H9 (cell line): ENCODE data around the gene ABHD4. TPM values are rescaled to one million over a fixed set of nuclear protein-coding genes. Genes with fewer than 3 reads are reported as not detected.

Experiments
- DNase-seq: peaks from one replicate; pipeline ENCODE4 v3.0.0-alpha.2; 2017
- H2AFZ ChIP-seq: one replicate; pipeline ENCODE4 v1.6.1; 2013; ENCODE audit warnings: mild to moderate bottlenecking, low read length, control low read depth, moderate library complexity
- H2AK5ac ChIP-seq: 2 replicates; pipeline ENCODE4 v1.6.1; 2013; ENCODE audit warnings: low read length, control low read depth, mixed read lengths; ENCODE audit not compliant: insufficient read length
- H2BK120ac ChIP-seq: one replicate; pipeline ENCODE4 v1.6.1; 2013; ENCODE audit warnings: low read depth, mild to moderate bottlenecking, low read length, control low read depth, inconsistent platforms; ENCODE audit not compliant: poor library complexity, severe bottlenecking
- H2BK12ac ChIP-seq: 2 replicates; pipeline ENCODE4 v1.6.1; 2013; ENCODE audit warnings: low read length, control low read depth, mixed read lengths, low read depth; ENCODE audit not compliant: insufficient read length
- H2BK15ac ChIP-seq: 2 replicates; pipeline ENCODE4 v1.6.1; 2013; ENCODE audit warnings: low read depth, low read length, control low read depth
- H2BK20ac ChIP-seq: one replicate; pipeline ENCODE4 v1.6.1; 2013; ENCODE audit warnings: low read depth, mild to moderate bottlenecking, low read length, control low read depth, inconsistent platforms; ENCODE audit not compliant: poor library complexity, severe bottlenecking
- H2BK5ac ChIP-seq: 2 replicates; pipeline ENCODE4 v1.6.1; 2013; ENCODE audit warnings: low read length, control low read depth, mixed read lengths; ENCODE audit not compliant: insufficient read length
- H3K14ac ChIP-seq: 2 replicates; pipeline ENCODE4 v1.6.1; 2013; ENCODE audit warnings: low read length, control low read depth; ENCODE audit not compliant: insufficient read depth
- H3K18ac ChIP-seq: 2 replicates; pipeline ENCODE4 v1.6.1; 2013; ENCODE audit warnings: low read depth, mild to moderate bottlenecking, mixed read lengths, low read length, control low read depth; ENCODE audit not compliant: insufficient read length
- H3K23ac ChIP-seq: 2 replicates; pipeline ENCODE4 v1.6.1; 2013; ENCODE audit warnings: low read length, control low read depth, mixed read lengths, low read depth; ENCODE audit not compliant: insufficient read length
- H3K23me2 ChIP-seq: 2 replicates; pipeline ENCODE4 v1.6.1; 2013; ENCODE audit warnings: low read depth, mild to moderate bottlenecking, mixed read lengths, low read length, control low read depth; ENCODE audit not compliant: insufficient read length, poor library complexity, severe bottlenecking
- H3K27ac ChIP-seq: 2 replicates; pipeline ENCODE4 v1.5.1; 2013; ENCODE audit warnings: low read length, control low read depth, mixed read lengths, low read depth; ENCODE audit not compliant: insufficient read length
- H3K27me3 ChIP-seq: 2 replicates; pipeline ENCODE4 v1.6.1; 2013; ENCODE audit warnings: low read length, control low read depth, inconsistent platforms; ENCODE audit not compliant: insufficient read depth
- H3K4ac ChIP-seq: 2 replicates; pipeline ENCODE4 v1.6.1; 2013; ENCODE audit warnings: low read depth, mild to moderate bottlenecking, control low read depth, inconsistent platforms, low read length, moderate library complexity
- H3K4me1 ChIP-seq: 2 replicates; pipeline ENCODE4 v1.6.1; 2013; ENCODE audit warnings: low read length, control low read depth, inconsistent platforms; ENCODE audit not compliant: insufficient read depth
- H3K4me2 ChIP-seq: 2 replicates; pipeline ENCODE4 v1.6.1; 2013; ENCODE audit warnings: low read length, control low read depth, mixed read lengths; ENCODE audit not compliant: insufficient read length, insufficient read depth
- H3K56ac ChIP-seq: 2 replicates; pipeline ENCODE4 v1.6.1; 2013; ENCODE audit warnings: low read depth, mild to moderate bottlenecking, mixed read lengths, low read length, control low read depth; ENCODE audit not compliant: insufficient read length
- H3K79me1 ChIP-seq: 2 replicates; pipeline ENCODE4 v1.6.1; 2013; ENCODE audit warnings: low read depth, mild to moderate bottlenecking, moderate library complexity, low read length, control low read depth, inconsistent platforms; ENCODE audit not compliant: insufficient read depth, poor library complexity, severe bottlenecking
- H3K79me2 ChIP-seq: 2 replicates; pipeline ENCODE4 v1.6.1; 2013; ENCODE audit warnings: low read length, control low read depth, inconsistent platforms; ENCODE audit not compliant: insufficient read depth
- H3K9ac ChIP-seq: 2 replicates; pipeline ENCODE4 v1.6.1; 2013; ENCODE audit warnings: low read length, control low read depth, mixed read lengths; ENCODE audit not compliant: insufficient read length; ENCODE audit errors: extremely low read depth
- H3K9me3 ChIP-seq: one replicate; pipeline ENCODE4 v1.6.1; 2013; ENCODE audit warnings: low read depth, low read length, inconsistent platforms; ENCODE audit not compliant: control insufficient read depth
- H3T11ph ChIP-seq: one replicate; pipeline ENCODE4 v1.6.1; 2013; ENCODE audit warnings: mild to moderate bottlenecking, low read length, control low read depth, inconsistent platforms
- H4K20me1 ChIP-seq: one replicate; pipeline ENCODE4 v1.6.1; 2013; ENCODE audit not compliant: control insufficient read depth, insufficient read length, insufficient read depth
- H4K5ac ChIP-seq: 2 replicates; pipeline ENCODE4 v1.6.1; 2013; ENCODE audit warnings: low read depth, mild to moderate bottlenecking, mixed read lengths, low read length, control low read depth; ENCODE audit not compliant: insufficient read length
- H4K8ac ChIP-seq: replicated peaks from 2 replicates; pipeline ENCODE4 v1.6.1; 2013; ENCODE audit warnings: low read length, control low read depth, mixed read lengths, low read depth; ENCODE audit not compliant: insufficient read length
- H4K91ac ChIP-seq: 2 replicates; pipeline ENCODE4 v1.6.1; 2013; ENCODE audit warnings: low read depth, mild to moderate bottlenecking, moderate library complexity, mixed read lengths, low read length, control low read depth; ENCODE audit not compliant: insufficient read length
- H3K27ac Mint-ChIP-seq, 3 experiments: 2 replicates in 2 of 3; 3 replicates in 1 of 3; pipeline ENCODE4 v1.8.0; 2020 to 2021; ENCODE audit warnings: mixed read lengths in 3 of 3, mild to moderate bottlenecking in 1 of 3, moderate library complexity in 1 of 3
- H3K27me3 Mint-ChIP-seq: 2 replicates; pipeline ENCODE4 v1.8.0; 2021; ENCODE audit warnings: low read depth, mild to moderate bottlenecking, moderate library complexity, mixed read lengths
- H3K36me3 Mint-ChIP-seq, 3 experiments: 2 replicates in 2 of 3; 3 replicates in 1 of 3; pipeline ENCODE4 v1.8.0; 2020 to 2021; ENCODE audit warnings: low read depth in 3 of 3, mixed read lengths in 3 of 3; ENCODE audit not compliant: insufficient read depth in 1 of 3
- H3K4me1 Mint-ChIP-seq, 2 experiments: 2 replicates each; pipeline ENCODE4 v1.8.0; 2020; ENCODE audit warnings: mixed read lengths in 2 of 2
- H3K4me3 Mint-ChIP-seq, 2 experiments: 2 replicates in 1 of 2; 3 replicates in 1 of 2; pipeline ENCODE4 v1.8.0; 2020 to 2021; ENCODE audit warnings: mild to moderate bottlenecking in 2 of 2, mixed read lengths in 2 of 2, moderate library complexity in 1 of 2
- H3K9me3 Mint-ChIP-seq, 2 experiments: 2 replicates in 1 of 2; 3 replicates in 1 of 2; pipeline ENCODE4 v1.8.0; 2020; ENCODE audit warnings: mild to moderate bottlenecking in 2 of 2, mixed read lengths in 2 of 2, moderate library complexity in 1 of 2
- WGBS: extraction: QIAGEN DNeasy Blood & Tissue Kit; methylation state at CpG from one replicate; pipeline ENCODE4 v1.1.7; 2013; ENCODE audit warnings: missing lambda C conversion rate, low lambda C conversion rate, mixed read lengths; ENCODE audit not compliant: insufficient read length; ENCODE audit errors: extremely low coverage; 5-methylcytosine and 5-hydroxymethylcytosine counted together
- total RNA-seq: library from RNA; stranded (reverse); gene quantifications from 2 replicates; pipeline ENCODE4 v1.2.1, GENCODE V29; 2021
- TF ChIP-seq, protein P1 (sequence below): fragments of 200-600 bp; sonication (generic); conservative IDR thresholded peaks from 3 replicates; pipeline ENCODE4 v1.8.0; 2021; ENCODE audit warnings: antibody characterized with exemption, mild to moderate bottlenecking

ABHD4 gene
- total RNA-seq, 1 experiment from 2014 or later, result 21.8 TPM

DNA sequence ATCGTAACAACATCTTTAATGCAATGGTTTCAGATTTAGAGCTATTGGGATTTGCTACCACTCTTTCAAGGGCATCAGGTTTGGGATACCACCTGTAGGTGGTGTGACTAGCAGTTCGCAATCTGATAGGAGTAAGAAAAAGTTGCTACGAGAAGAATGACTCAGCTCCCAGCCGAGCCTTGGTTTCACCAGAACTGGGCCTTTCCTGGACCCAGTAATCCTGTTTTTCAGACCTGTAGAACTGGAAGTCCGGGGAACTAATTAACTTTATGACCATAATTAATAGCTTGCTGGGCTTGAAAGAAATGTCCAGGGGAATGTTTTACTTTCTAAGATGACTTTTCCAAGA, 770 bp downstream of the ABHD4 start:
- peaks cover 3% of the 10 kb centered on the region; the same call in 1 of the 2 replicates for H3K4me1 ChIP-seq
- Mint-ChIP-seq H3K9me3 (no peaks in the 10 kb centered on the region; a peak in 1 of 5 replicates), H3K27me3 (peaks cover 1% of the 10 kb centered on the region; the same call in 1 of the 2 replicates), H3K36me3 (peaks cover 20 to 24% (median 21%) of the 10 kb centered on the region in 3 experiments), H3K4me1 (peaks cover 20% of the 10 kb centered on the region in 2 experiments), H3K27ac (peak overlapping the region; percentile 97 to 99 (median 97)), H3K4me3 (peak overlapping the region; percentile 98 to 99)
- no peaks in the 10 kb centered on the region for H3K79me2 ChIP-seq
- no peak overlapping the region for H2AFZ ChIP-seq
- peak overlapping the region; percentile 86 for H3K4me2 ChIP-seq
- no peak overlapping the region for H2BK12ac ChIP-seq
- no peak overlapping the region for H2BK5ac ChIP-seq
- no peaks in the 10 kb centered on the region for H4K20me1 ChIP-seq
- no peaks in the 10 kb centered on the region for H3K79me1 ChIP-seq
- no peak overlapping the region for H2BK15ac ChIP-seq
- H3K56ac ChIP-seq, result no peak overlapping the region
- TF ChIP-seq, protein P1, sequence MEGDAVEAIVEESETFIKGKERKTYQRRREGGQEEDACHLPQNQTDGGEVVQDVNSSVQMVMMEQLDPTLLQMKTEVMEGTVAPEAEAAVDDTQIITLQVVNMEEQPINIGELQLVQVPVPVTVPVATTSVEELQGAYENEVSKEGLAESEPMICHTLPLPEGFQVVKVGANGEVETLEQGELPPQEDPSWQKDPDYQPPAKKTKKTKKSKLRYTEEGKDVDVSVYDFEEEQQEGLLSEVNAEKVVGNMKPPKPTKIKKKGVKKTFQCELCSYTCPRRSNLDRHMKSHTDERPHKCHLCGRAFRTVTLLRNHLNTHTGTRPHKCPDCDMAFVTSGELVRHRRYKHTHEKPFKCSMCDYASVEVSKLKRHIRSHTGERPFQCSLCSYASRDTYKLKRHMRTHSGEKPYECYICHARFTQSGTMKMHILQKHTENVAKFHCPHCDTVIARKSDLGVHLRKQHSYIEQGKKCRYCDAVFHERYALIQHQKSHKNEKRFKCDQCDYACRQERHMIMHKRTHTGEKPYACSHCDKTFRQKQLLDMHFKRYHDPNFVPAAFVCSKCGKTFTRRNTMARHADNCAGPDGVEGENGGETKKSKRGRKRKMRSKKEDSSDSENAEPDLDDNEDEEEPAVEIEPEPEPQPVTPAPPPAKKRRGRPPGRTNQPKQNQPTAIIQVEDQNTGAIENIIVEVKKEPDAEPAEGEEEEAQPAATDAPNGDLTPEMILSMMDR, result peak; percentile 55; the same call in 2 of the 3 replicates
- WGBS, result no CpG with 5 or more reads among the region's 5 CpGs
- H3K23ac ChIP-seq, result no peak overlapping the region
- H2BK120ac ChIP-seq, result no peak overlapping the region
- DNase-seq, result no peak
- H2BK20ac ChIP-seq, result no peak overlapping the region
- H4K8ac ChIP-seq, result no peak overlapping the region
- no peak overlapping the region for H3T11ph ChIP-seq
- no peak overlapping the region for H4K91ac ChIP-seq
- H4K5ac ChIP-seq, result no peak overlapping the region
- peak overlapping the region; percentile 74 for H3K18ac ChIP-seq
- no peak overlapping the region for H3K4ac ChIP-seq
- no peaks in the 10 kb centered on the region for H3K9me3 ChIP-seq
- no peak overlapping the region for H3K14ac ChIP-seq
- H3K23me2 ChIP-seq, result peaks cover 9% of the 10 kb centered on the region
- H3K27me3 ChIP-seq, result no peaks in the 10 kb centered on the region
- H3K9ac ChIP-seq, result peak overlapping the region; percentile 91
- no peak overlapping the region for H2AK5ac ChIP-seq
- H3K27ac ChIP-seq, result no peak overlapping the region
